HepG2 (cell line): ENCODE measurements around the gene GTF3C5. TPM values are rescaled to one million over a fixed set of nuclear protein-coding genes. Genes with fewer than 3 reads are reported as not detected.
A peak's percentile ranks its signal among the peaks of the same experiment; 100 is the strongest.

ENCODE experiments used
- CENPBD1 ChIP-seq: sonication (generic); formaldehyde crosslinking; IDR thresholded peaks from 2 replicates; pipeline ENCODE4 v1.8.0; 2022; ENCODE audit warnings: missing genetic modification reagents, low read depth, mild to moderate bottlenecking, borderline replicate concordance
- FIP1L1 ChIP-seq: fragments of 200-400 bp; formaldehyde crosslinking; IDR thresholded peaks from 2 replicates; pipeline ENCODE4 v1.6.1; 2018; ENCODE audit warnings: low read depth, mild to moderate bottlenecking, low read length, moderate library complexity, borderline replicate concordance; ENCODE audit not compliant: insufficient read depth
- HCFC1 ChIP-seq: fragments of 150-350 bp; IDR thresholded peaks from 2 replicates; pipeline ENCODE4 v1.6.1; 2014; ENCODE audit warnings: low read depth, low read length
- HNF4A ChIP-seq: sonication (generic); formaldehyde crosslinking; IDR thresholded peaks from 2 replicates; pipeline ENCODE4 v1.4.0; 2020; ENCODE audit warnings: missing genetic modification reagents
- HOXA3 ChIP-seq: sonication (generic); formaldehyde crosslinking; IDR thresholded peaks from 2 replicates; pipeline ENCODE4 v1.5.0; 2020; ENCODE audit warnings: missing genetic modification reagents
- JARID2 ChIP-seq: sonication (generic); formaldehyde crosslinking; IDR thresholded peaks from 2 replicates; pipeline ENCODE4 v1.8.1; 2023; ENCODE audit warnings: missing genetic modification reagents, inconsistent platforms; ENCODE audit not compliant: insufficient replicate concordance
- JDP2 ChIP-seq: sonication (generic); formaldehyde crosslinking; IDR thresholded peaks from 2 replicates; pipeline ENCODE4 v1.8.1; 2022; ENCODE audit warnings: missing genetic modification reagents, borderline replicate concordance
- KDM4B ChIP-seq: sonication (generic); formaldehyde crosslinking; IDR thresholded peaks from 2 replicates; pipeline ENCODE4 v1.4.0; 2020; ENCODE audit warnings: missing genetic modification reagents
- MATR3 ChIP-seq: sonication (generic); formaldehyde crosslinking; IDR thresholded peaks from 2 replicates; pipeline ENCODE4 v1.4.0; 2020; ENCODE audit warnings: missing genetic modification reagents
- RCOR2 ChIP-seq: IDR thresholded peaks from 2 replicates; pipeline ENCODE4 v1.6.1; 2016; ENCODE audit warnings: missing biosample characterization, missing genetic modification reagents
- REXO4 ChIP-seq: sonication (generic); formaldehyde crosslinking; IDR thresholded peaks from 2 replicates; pipeline ENCODE4 v1.8.0; 2022; ENCODE audit warnings: missing genetic modification reagents, mild to moderate bottlenecking, borderline replicate concordance
- RFXANK ChIP-seq: IDR thresholded peaks from 2 replicates; pipeline ENCODE4 v1.6.1; 2016
- SIX1 ChIP-seq: sonication (generic); formaldehyde crosslinking; IDR thresholded peaks from 2 replicates; pipeline ENCODE4 v1.4.0; 2020; ENCODE audit warnings: missing genetic modification reagents, borderline replicate concordance
- SMARCE1 ChIP-seq: fragments of 450-650 bp; IDR thresholded peaks from 2 replicates; pipeline ENCODE4 v1.6.1; 2017; ENCODE audit warnings: borderline replicate concordance
- TSC22D2 ChIP-seq: sonication (generic); formaldehyde crosslinking; IDR thresholded peaks from 2 replicates; pipeline ENCODE4 v1.5.1; 2020; ENCODE audit warnings: missing genetic modification reagents, mild to moderate bottlenecking, borderline replicate concordance
- ZMAT5 ChIP-seq: sonication (generic); formaldehyde crosslinking; IDR thresholded peaks from 2 replicates; pipeline ENCODE4 v1.5.0; 2020; ENCODE audit warnings: mild to moderate bottlenecking, low read depth, missing genetic modification reagents, borderline replicate concordance
- ZNF251 ChIP-seq: sonication (generic); formaldehyde crosslinking; IDR thresholded peaks from 2 replicates; pipeline ENCODE4 v1.9.0; 2021; ENCODE audit warnings: mild to moderate bottlenecking, missing genetic modification reagents
- ZNF335 ChIP-seq: sonication (generic); formaldehyde crosslinking; IDR thresholded peaks from 2 replicates; pipeline ENCODE4 v1.4.0; 2020; ENCODE audit warnings: missing genetic modification reagents
- ZNF430 ChIP-seq: sonication (generic); formaldehyde crosslinking; IDR thresholded peaks from 2 replicates; pipeline ENCODE4 v1.9.0; 2021; ENCODE audit warnings: mild to moderate bottlenecking, missing genetic modification reagents
- ZNF597 ChIP-seq: sonication (generic); formaldehyde crosslinking; IDR thresholded peaks from 2 replicates; pipeline ENCODE4 v1.5.0; 2020; ENCODE audit warnings: missing genetic modification reagents
- ZNF747 ChIP-seq: sonication (generic); formaldehyde crosslinking; IDR thresholded peaks from 2 replicates; pipeline ENCODE4 v1.8.1; 2023; ENCODE audit warnings: missing genetic modification reagents, mild to moderate bottlenecking, borderline replicate concordance
- polyA plus RNA-seq, 8 experiments: library from polyadenylated mRNA; depleted of rRNA in 3 of 8; stranded (reverse) in 7 of 8; unstranded in 1 of 8; fragments of >200 nt; fragmentation: Illumina TruSeq in 4 of 8; extraction: Trizol in 4 of 8; gene quantifications; 2 replicates each; pipeline versions ENCODE4 v1.2.1 to v1.2.3, GENCODE V29; 2011 to 2016; ENCODE audit warnings: low read depth in 4 of 8, missing spikeins in 1 of 8, mixed read lengths in 1 of 8; ENCODE audit not compliant: insufficient read depth in 1 of 8
- total RNA-seq, 5 experiments: library from RNA; depleted of rRNA; stranded (reverse); fragments of >200 nt; fragmentation: Illumina TruSeq; extraction: Trizol; gene quantifications; 2 replicates each; pipeline ENCODE4 v1.2.3, GENCODE V29; 2016; ENCODE audit warnings: low read depth in 1 of 5
- TF ChIP-seq, protein P1 (sequence below): sonication (generic); formaldehyde crosslinking; IDR thresholded peaks from 2 replicates; pipeline ENCODE4 v1.8.1; 2023; ENCODE audit warnings: mild to moderate bottlenecking, moderate library complexity, missing genetic modification reagents
- TF ChIP-seq, protein P2 (sequence below): sonication (generic); formaldehyde crosslinking; IDR thresholded peaks from 2 replicates; pipeline ENCODE4 v1.4.0; 2020; ENCODE audit warnings: missing genetic modification reagents
- TF ChIP-seq, protein P3 (sequence below): sonication (generic); formaldehyde crosslinking; IDR thresholded peaks from 2 replicates; pipeline ENCODE4 v1.4.0; 2020; ENCODE audit warnings: mild to moderate bottlenecking, missing genetic modification reagents

Gene GTF3C5
- total and polyA plus RNA-seq, 2 of the 13 experiments (the other 11 are each of a cell fraction or from before 2014, with no cell fraction given), result 66.9 to 92.6 TPM

DNA sequence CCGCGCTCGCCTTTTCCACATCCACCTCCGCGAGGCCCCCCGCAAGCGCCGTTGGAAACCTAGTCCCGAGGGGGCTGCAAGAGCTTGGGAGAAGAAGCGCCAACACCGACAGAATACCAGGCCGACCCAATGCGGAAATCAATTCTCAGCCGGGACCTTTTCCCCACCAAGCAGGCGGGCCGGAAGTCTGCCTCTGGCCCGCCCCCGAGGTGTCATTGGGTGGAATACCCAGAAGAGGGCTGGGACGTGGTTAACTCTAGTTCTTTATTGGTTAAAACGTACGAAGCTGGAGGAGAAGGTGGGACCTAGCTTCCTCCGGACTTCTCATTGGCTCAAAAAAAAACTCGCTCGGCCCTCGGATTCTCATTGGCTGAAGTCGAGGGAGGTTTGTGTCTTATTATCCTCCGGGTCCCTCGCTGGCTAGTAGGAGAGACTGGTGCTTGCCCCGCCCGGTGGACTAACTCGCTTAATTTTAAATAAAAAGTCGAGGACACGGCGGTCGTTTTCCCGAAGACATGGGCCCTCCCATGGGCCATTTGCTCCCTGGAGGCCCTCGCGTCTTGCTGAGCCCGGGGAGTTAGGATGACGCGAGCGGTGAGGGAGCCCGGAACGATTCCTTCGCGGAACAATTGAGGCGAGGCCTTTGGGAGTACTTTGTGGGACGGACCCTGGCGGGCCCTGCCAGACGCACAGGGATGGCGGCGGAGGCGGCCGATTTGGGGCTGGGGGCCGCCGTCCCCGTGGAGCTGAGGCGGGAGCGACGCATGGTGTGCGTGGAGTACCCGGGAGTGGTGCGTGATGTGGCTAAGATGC, at the start of gene GTF3C5 (continued):
- TF ChIP-seq, protein P1, sequence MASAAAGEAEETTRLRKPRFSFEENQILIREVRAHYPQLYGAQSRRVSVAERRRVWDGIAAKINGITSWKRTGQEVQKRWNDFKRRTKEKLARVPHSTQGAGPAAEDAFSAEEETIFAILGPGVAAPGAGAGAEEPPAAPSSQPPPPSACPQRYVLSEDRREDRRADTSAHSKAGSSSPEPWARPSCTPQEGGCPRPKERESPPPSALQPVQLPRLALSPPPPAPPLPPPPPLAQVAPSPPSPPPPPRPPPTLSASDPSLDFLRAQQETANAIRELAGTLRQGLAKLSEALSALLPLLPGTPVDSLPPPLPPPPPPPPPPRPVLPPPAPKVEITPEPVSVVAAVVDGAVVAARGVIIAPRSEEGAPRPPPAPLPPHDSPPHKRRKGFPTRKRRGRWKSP (CRISPR knock-in tag), result peak; percentile 50; the same call in 1 of the 2 replicates
- TF ChIP-seq SIX1 (CRISPR knock-in tag) (no peak), RFXANK (CRISPR knock-in tag) (0 out of 2 replicates have a peak, but pooled peaks have one; percentile 9), CENPBD1 (no peak), ZNF747 (CRISPR knock-in tag) (peak; percentile 65; the same call in 1 of the 2 replicates), JDP2 (no peak), TSC22D2 (no peak), FIP1L1 (no peak), ZNF335 (CRISPR knock-in tag) (0 out of 2 replicates have a peak, but pooled peaks have one; percentile 74), RCOR2 (CRISPR knock-in tag) (no peak), HOXA3 (CRISPR knock-in tag) (peak; percentile 90), ZNF251 (no peak), ZMAT5 (CRISPR knock-in tag) (no peak), JARID2 (CRISPR knock-in tag) (no peak), REXO4 (no peak), MATR3 (no peak), HNF4A (CRISPR knock-in tag) (no peak), SMARCE1 (no peak), ZNF430 (CRISPR knock-in tag) (peak; percentile 65; the same call in 1 of the 2 replicates), HCFC1 (peak; percentile 60), ZNF597 (CRISPR knock-in tag) (no peak), KDM4B (0 out of 2 replicates have a peak, but pooled peaks have one; percentile 58)
- TF ChIP-seq, protein P2, sequence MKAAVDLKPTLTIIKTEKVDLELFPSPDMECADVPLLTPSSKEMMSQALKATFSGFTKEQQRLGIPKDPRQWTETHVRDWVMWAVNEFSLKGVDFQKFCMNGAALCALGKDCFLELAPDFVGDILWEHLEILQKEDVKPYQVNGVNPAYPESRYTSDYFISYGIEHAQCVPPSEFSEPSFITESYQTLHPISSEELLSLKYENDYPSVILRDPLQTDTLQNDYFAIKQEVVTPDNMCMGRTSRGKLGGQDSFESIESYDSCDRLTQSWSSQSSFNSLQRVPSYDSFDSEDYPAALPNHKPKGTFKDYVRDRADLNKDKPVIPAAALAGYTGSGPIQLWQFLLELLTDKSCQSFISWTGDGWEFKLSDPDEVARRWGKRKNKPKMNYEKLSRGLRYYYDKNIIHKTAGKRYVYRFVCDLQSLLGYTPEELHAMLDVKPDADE (CRISPR knock-in tag), result no peak
- TF ChIP-seq, protein P3, sequence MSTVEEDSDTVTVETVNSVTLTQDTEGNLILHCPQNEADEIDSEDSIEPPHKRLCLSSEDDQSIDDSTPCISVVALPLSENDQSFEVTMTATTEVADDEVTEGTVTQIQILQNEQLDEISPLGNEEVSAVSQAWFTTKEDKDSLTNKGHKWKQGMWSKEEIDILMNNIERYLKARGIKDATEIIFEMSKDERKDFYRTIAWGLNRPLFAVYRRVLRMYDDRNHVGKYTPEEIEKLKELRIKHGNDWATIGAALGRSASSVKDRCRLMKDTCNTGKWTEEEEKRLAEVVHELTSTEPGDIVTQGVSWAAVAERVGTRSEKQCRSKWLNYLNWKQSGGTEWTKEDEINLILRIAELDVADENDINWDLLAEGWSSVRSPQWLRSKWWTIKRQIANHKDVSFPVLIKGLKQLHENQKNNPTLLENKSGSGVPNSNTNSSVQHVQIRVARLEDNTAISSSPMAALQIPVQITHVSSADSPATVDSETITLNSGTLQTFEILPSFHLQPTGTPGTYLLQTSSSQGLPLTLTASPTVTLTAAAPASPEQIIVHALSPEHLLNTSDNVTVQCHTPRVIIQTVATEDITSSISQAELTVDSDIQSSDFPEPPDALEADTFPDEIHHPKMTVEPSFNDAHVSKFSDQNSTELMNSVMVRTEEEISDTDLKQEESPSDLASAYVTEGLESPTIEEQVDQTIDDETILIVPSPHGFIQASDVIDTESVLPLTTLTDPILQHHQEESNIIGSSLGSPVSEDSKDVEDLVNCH (CRISPR knock-in tag), result no peak
